HG03097 (cell line): ENCODE data around the gene SLC5A4.
"Not testable (repeated sequence)": the region's sequence is repeated elsewhere in the genome, so short reads cannot be mapped to it uniquely, and the experiment has no call there.

Experiments used
- ATAC-seq: cut with Tn5 transposase; IDR thresholded peaks from one replicate; pipeline ENCODE4 v1.9.1; 2021; ENCODE audit not compliant: unreplicated experiment, low FRiP score

Gene SLC5A4

GRCh38 chr22:32202539-32203180 is 52.5 kb downstream of the SLC5A4 start:
- ATAC-seq: no peak

DNA sequence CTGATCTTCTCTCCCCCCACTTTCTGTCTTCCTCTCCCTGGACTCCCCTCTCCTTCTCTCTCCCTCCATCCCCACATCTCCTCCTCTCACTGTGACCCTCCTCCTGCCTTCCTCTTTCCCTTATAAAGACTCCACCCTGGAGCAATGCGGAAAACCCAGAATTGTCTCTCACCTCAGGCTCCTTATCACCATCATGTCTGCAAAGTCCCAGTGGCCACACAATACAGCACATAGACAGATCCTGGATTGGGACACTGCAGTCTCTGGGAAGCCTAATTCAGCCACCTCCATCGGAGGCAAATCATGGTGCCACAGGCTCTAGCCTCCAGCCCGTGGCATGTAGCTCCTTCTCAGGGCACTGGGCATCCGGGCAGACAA is 53.0 kb downstream of the SLC5A4 start:
- no peak for ATAC-seq

DNA sequence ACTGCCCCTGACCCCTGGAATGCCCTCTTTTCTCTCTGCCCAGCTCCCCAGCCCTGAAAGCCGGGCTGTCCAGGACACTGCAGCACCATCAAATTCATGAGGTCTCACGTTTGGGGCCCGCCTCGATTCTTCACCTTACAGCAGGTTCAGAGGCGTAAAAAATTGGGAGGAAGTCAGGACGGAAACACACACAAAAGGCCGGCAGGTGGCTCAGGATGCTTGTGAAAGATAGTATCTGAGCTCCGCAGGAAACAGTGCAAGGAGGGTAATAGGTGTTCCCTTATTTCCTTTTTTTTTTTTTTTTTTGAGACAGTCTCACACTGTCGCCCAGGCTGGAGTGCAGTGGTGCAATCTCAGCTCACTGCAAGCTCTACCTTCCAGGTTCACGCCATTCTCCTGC is 54.4 kb downstream of the SLC5A4 start:
- no peak for ATAC-seq

- ATAC-seq: no peak
Measured at GRCh38 chr22:32199961-32200360, 55.2 kb downstream of the SLC5A4 start.

DNA sequence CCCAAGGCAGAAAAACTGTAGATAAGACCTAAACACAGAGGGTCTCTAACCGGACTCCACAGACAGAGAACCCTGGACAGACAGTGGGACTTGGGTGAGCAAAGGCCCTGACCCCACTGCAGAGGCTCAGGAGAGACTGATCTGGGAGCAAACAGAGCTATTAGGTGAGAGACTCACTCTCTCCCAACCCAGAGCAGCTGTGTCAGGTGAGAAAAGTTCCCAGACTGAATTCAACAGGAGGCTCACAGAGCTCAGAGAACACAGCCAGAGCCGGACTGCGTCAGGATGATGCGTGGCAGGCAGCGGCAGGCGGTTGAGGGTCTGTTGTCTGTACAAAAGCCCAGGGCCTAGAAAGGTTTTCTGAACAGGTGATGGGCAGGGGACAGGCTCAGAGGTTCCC is 55.8 kb downstream of the SLC5A4 start:
- no peak for ATAC-seq

DNA sequence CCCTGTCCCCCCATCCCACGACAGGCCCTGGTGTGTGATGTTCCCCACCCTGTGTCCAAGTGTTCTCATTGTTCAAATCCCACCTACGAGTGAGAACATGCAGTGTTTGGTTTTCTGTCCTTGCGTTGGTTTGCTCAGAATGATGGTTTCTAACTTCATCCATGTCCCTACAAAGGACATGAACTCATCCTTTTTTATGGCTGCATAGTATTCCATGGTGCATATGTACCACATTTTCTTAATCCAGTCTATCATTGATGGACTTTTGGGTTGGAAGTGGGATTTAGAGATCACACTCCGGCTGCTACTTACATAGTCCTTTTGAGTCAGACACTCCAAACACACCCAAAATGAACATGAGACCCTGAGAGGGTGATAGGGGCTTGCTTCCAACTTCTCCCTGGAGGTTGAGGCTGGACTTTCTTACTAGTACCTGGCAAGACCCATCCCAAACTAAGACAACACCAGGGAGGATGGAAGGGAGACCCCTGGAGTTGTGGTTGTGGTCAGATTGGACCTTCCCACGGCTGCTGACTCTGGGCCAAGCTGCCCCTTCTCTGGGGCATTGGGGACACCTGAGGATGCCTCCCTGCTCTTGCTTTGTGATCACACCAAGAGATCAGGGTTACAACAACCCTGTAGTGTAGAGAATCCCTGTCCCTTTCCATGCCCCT is 57.5 kb downstream of the SLC5A4 start:
- not testable (repeated sequence) for ATAC-seq

DNA sequence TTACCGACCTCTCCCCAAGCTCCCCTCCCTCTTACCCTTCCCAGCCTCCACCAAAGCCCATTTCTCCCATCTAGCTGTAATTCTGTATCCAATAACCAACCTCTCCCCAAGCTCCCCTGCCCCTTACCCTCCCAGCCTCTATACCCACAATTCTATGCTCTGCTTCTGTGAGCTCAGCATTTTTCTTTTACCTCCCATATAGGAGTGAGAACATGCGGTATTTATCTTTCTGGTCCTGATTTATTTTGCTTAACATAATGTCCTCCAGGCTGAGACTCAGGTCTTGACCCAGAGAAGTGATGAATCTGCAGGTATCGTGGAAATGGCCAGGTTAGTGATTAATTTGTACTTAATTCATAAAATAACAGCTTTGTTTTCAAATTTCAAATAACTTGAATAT is 59.2 kb downstream of the SLC5A4 start:
- not testable (repeated sequence) for ATAC-seq

- ATAC-seq: not testable (repeated sequence)
Measured at GRCh38 chr22:32193346-32193745, 61.8 kb downstream of the SLC5A4 start.

GRCh38 chr22:32191021-32191420 is 64.1 kb downstream of the SLC5A4 start:
- not testable (repeated sequence) for ATAC-seq

DNA sequence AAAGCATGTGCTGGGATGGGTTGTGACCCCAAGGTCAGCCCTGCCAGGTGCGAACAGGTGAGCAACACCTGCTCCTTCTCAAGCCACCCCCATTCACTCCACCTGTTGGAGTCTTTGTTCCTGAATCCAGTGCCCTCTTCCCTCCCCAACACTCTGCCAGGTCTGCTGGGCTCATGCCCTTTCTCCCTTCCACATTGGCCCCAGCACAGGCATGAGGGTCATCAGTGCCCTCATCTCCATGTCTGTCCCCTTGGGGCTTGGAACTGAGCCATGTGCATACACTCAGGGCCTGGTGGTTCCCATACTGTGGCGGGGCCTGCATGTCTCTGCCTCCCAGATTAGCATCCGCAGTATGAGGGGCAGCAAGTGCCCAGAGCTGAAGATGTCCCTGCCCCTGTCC is 69.3 kb downstream of the SLC5A4 start:
- ATAC-seq: no peak

GRCh38 chr22:32183625-32184024 is 71.5 kb downstream of the SLC5A4 start:
- ATAC-seq: no peak

DNA sequence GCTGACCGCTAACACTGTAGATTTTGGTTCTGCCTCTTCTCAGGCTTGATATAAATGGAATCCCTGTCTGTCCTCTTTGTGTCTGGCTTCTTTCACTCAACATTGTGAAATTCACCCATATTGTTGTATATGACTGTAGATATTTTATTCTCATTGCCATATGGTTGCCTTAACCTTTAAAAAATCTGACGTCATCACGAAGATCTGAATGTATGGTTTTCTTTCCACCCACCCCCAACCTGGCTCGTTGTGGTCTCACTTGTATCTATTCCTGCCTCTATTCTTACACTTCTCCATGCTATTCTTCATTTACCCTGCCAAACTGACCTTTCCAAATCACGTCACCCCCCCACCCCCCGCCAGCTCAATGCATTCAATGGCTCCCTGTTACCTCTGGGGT is 74.1 kb downstream of the SLC5A4 start:
- ATAC-seq: no peak

GRCh38 chr22:32177221-32177765 is 77.9 kb downstream of the SLC5A4 start:
- ATAC-seq: no peak

DNA sequence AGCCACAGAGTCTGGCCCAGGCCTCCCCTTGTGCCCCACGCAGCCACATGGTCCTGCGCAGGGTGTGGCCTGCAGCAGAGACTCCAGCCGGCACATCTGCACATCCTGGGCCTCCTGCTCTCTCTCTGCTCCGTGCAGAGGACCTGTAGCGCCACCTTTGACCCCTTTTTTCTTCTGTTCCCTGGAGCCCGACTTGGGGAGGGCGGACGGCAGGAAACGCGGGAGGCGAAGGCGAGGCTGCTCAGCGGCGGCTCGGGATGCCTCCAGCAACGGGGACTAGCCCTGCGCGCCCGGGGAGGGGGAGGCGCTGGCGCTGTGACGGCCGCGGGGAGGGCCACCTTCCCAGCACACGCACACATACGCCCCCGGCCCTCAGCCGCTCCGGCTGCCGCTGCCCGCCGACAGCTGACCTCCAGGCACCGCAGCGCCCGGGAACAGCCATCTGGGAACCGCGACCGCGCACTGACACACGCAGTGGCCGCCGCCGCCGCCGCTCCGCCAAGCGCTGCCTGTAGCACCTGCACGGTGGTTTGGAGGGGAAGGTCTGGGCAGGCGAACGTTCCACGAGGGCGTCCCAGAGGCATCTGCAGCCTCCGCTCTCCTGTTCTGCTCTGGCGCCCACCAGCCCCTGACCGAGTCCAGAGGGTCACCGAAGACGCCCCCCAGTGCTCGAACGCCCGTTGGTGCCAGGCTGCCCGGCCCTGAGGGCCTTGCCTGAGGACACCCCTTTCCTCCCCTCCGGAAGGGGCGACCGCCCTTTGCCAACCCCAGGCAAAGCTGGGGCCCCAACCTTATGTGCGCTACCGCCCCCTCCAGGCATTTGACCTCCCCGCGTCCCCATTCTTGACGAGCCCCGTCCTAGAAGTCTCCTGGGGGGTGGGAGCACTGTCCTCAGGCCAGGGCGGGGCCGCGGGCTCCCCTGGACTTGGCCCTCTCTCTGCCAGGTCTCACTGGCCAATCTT is 79.2 kb downstream of the SLC5A4 start:
- ATAC-seq: no peak

DNA sequence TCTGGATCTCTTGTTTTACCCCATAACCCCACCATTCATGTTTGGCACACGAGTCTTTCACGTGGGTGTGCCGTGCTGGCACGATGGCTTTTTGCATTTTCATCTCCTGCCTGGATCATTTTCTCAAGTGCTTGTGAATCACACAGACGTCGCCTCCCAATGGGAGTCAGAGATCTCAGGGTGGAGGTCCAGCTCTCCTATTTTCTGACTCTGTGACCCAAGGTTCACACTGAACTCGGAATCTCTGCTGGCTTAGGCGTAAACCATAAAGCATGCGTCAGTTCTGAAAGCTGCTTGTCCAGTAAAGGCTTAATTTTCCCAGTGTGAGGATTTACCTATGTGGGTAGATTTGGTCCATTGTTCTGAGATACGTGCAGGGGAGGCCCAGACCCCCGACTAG is 80.0 kb downstream of the SLC5A4 start:
- ATAC-seq: no peak
